Fibroblast of lung (primary cell): ENCODE results near the gene M6PR. TPM values are rescaled to one million over a fixed set of nuclear protein-coding genes. Genes with fewer than 3 reads are reported as not detected.

Experiments used
- DNase-seq, 2 donors: peaks; one replicate each; pipeline versions ENCODE4 v3.0.0 to v3.0.0-alpha.2; 2010; ENCODE audit warnings: low read depth in 2 of 2
- H2AFZ ChIP-seq: 2 replicates; pipeline ENCODE4 v1.5.1; 2012; ENCODE audit warnings: low read length, control low read depth, inconsistent platforms
- H3K27ac ChIP-seq: 2 replicates; pipeline ENCODE4 v1.5.1; 2011; ENCODE audit warnings: low read length, control low read depth; ENCODE audit not compliant: insufficient read depth
- H3K27me3 ChIP-seq: 2 replicates; pipeline ENCODE4 v1.5.1; 2011; ENCODE audit warnings: mild to moderate bottlenecking, low read length; ENCODE audit not compliant: control insufficient read depth, insufficient read depth
- H3K36me3 ChIP-seq: 2 replicates; pipeline ENCODE4 v1.5.1; 2011; ENCODE audit warnings: low read length; ENCODE audit not compliant: control insufficient read depth, insufficient read depth
- H3K4me1 ChIP-seq: 2 replicates; pipeline ENCODE4 v1.5.1; 2011; ENCODE audit warnings: low read length; ENCODE audit not compliant: control insufficient read depth, insufficient read depth; ENCODE audit errors: extremely low read depth
- H3K4me2 ChIP-seq: 2 replicates; pipeline ENCODE4 v1.5.1; 2011; ENCODE audit warnings: low read length, control low read depth; ENCODE audit not compliant: insufficient read depth; ENCODE audit errors: extremely low read depth
- H3K4me3 ChIP-seq, 4 experiments: fragments of 200-600 bp in 1 of 4; sonication (generic) in 1 of 4; replicated peaks in 1 of 4; 2 replicates each; pipeline ENCODE4 v1.5.1; 2011 to 2016; ENCODE audit warnings: low read length in 4 of 4, low read depth in 3 of 4, mild to moderate bottlenecking in 3 of 4, control low read depth in 2 of 4, inconsistent platforms in 1 of 4, mixed read lengths in 1 of 4; ENCODE audit not compliant: insufficient read depth in 1 of 4; ENCODE audit errors: control extremely low read depth in 1 of 4
- H3K79me2 ChIP-seq: 2 replicates; pipeline ENCODE4 v1.5.1; 2012; ENCODE audit warnings: mild to moderate bottlenecking, low read length, inconsistent platforms; ENCODE audit not compliant: control insufficient read depth, insufficient read depth
- H3K9ac ChIP-seq: 2 replicates; pipeline ENCODE4 v1.5.1; 2011; ENCODE audit warnings: mild to moderate bottlenecking, low read length, control low read depth; ENCODE audit not compliant: insufficient read depth
- H3K9me3 ChIP-seq: 2 replicates; pipeline ENCODE4 v1.5.1; 2012; ENCODE audit warnings: low read depth, low read length; ENCODE audit not compliant: control insufficient read depth, insufficient read depth
- H4K20me1 ChIP-seq: 2 replicates; pipeline ENCODE4 v1.5.1; 2011; ENCODE audit warnings: low read length; ENCODE audit not compliant: control insufficient read depth, insufficient read depth; ENCODE audit errors: extremely low read depth
- EZH2 ChIP-seq: IDR thresholded peaks from 2 replicates; pipeline ENCODE4 v1.5.1; 2012; ENCODE audit warnings: low read length, control low read depth, mild to moderate bottlenecking; ENCODE audit errors: missing control alignments
- polyA plus RNA-seq, 2 donors: library from polyadenylated mRNA; depleted of rRNA in 1 of 2; stranded (reverse) in 1 of 2; unstranded in 1 of 2; fragments of >200 nt; gene quantifications; 2 replicates each; pipeline ENCODE4 v1.2.1, GENCODE V29; 2011 to 2012; ENCODE audit warnings: missing spikeins in 1 of 2
- total RNA-seq: library from RNA; depleted of rRNA; stranded (reverse); fragments of >200 nt; gene quantifications from 2 replicates; pipeline ENCODE4 v1.2.1, GENCODE V29; 2014
- TF ChIP-seq, protein P1 (sequence below), 2 donors: IDR thresholded peaks in 1 of 2; conservative IDR thresholded peaks in 1 of 2; 1 replicate in 1 of 2; 2 replicates in 1 of 2; pipeline ENCODE4 v1.5.1; 2011 to 2012; ENCODE audit warnings: low read length in 2 of 2, control low read depth in 1 of 2, inconsistent platforms in 1 of 2, low read depth in 1 of 2, mild to moderate bottlenecking in 1 of 2

Gene M6PR
- total and polyA plus RNA-seq, 2 donors (not counting 1 experiment from before 2014, with no cell fraction given) = 102 to 292 TPM

DNA sequence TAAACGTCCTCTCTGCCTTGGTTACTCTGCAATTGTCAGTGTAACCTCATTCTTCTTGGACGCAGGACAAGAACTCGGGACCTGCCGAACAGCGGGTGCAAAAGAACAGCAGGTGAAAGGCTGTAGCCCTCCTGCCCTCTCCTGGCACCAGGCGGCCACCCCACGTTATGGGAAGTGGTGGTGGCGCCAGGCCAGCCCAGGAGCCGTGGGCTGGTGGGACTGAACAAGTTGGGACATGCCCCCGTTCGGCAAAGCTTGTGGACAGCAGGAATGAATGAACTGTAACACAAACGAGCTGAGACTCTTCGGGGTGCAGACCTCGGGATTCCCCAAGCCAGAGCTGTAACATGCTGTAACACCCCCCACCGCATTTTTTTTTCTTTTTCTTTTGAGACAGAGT, 6.6 kb upstream of the M6PR start:
- Histone ChIP-seq H3K4me1 (no peaks in the 10 kb centered on the region), H3K9ac (no peak overlapping the region), H3K27ac (no peak overlapping the region), H4K20me1 (no peaks in the 10 kb centered on the region), H3K9me3 (no peaks in the 10 kb centered on the region), H2AFZ (no peak overlapping the region), H3K4me2 (no peak overlapping the region), H3K79me2 (no peaks in the 10 kb centered on the region), H3K27me3 (no peaks in the 10 kb centered on the region), H3K36me3 (no peaks in the 10 kb centered on the region), H3K4me3 (no peak overlapping the region)
- DNase-seq = no peak
- TF ChIP-seq, protein P1, sequence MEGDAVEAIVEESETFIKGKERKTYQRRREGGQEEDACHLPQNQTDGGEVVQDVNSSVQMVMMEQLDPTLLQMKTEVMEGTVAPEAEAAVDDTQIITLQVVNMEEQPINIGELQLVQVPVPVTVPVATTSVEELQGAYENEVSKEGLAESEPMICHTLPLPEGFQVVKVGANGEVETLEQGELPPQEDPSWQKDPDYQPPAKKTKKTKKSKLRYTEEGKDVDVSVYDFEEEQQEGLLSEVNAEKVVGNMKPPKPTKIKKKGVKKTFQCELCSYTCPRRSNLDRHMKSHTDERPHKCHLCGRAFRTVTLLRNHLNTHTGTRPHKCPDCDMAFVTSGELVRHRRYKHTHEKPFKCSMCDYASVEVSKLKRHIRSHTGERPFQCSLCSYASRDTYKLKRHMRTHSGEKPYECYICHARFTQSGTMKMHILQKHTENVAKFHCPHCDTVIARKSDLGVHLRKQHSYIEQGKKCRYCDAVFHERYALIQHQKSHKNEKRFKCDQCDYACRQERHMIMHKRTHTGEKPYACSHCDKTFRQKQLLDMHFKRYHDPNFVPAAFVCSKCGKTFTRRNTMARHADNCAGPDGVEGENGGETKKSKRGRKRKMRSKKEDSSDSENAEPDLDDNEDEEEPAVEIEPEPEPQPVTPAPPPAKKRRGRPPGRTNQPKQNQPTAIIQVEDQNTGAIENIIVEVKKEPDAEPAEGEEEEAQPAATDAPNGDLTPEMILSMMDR (conservative IDR thresholded peaks at IDR 0.05 in 1 of 2, IDR thresholded peaks at IDR 0.05 in 1 of 2; ENCODE audit: low read depth in 1 of 2, low read length in 2 of 2) = no peak

DNA sequence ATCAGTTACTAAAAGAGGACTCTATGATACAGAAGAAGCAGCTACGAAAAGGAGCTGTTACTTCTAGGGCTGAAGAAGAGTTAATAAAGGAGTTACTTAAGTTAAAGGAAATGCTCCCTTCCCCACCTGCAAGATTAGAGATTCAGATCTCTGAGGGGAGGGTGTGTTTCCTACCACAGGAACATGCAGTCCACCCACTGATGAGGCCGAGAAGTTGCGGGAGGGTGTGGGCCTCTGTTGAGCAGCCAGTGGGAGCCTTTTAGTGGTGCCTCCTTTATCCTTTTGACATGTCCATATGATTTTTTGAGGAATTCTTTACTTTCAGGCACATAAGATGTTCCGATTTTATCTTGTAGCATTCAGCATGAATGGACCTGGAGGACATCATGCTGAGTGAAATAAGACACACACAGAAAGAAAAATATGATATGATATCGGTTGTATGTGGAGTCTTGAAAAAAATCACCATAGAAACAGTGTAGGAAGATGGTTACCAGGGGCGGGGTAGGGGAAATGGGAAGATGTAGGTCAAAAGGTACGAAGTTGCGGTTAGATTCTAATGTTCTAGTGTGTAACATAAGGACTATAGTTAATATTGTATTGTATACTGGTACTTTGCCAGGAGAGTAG, 4.4 kb upstream of the M6PR start:
- H3K36me3 ChIP-seq = no peaks in the 10 kb centered on the region

DNA sequence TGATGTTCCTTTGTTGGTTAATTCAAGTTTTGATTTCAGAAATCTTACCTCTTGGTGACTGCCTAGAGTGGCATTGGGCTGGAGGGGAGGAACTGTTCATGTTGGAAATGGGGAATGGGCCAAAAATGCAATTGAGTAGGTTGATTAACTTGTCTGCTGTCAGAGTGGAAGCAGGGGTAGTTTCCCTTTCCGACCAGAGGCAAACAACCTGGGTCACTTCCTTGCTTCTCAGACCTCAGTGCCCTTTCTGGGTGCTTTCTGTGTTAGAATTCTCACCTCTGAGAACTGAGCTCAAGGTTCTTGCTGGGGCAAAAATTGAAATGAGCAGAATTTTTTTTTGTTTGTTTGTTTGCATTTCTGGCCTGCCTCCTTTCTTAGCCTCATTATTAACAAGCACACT, 2.3 kb upstream of the M6PR start:
- no peak overlapping the region for H3K4me2 ChIP-seq
- no peak overlapping the region for H3K27ac ChIP-seq
- no peaks in the 10 kb centered on the region for H3K36me3 ChIP-seq
- TF ChIP-seq, protein P1 (conservative IDR thresholded peaks at IDR 0.05 in 1 of 2, IDR thresholded peaks at IDR 0.05 in 1 of 2; ENCODE audit: low read depth in 1 of 2, low read length in 2 of 2) = no peak
- no peak for TF ChIP-seq EZH2
- H3K79me2 ChIP-seq = peaks cover 26% of the 10 kb centered on the region
- no peaks in the 10 kb centered on the region for H3K9me3 ChIP-seq
- no peaks in the 10 kb centered on the region for H3K27me3 ChIP-seq
- H3K4me1 ChIP-seq = no peaks in the 10 kb centered on the region
- H3K9ac ChIP-seq = no peak overlapping the region
- H2AFZ ChIP-seq = no peak overlapping the region
- H3K4me3 ChIP-seq = no peak overlapping the region
- H4K20me1 ChIP-seq = no peaks in the 10 kb centered on the region
- DNase-seq = no peak

More for the DNA sequence above, 4.4 kb upstream of the M6PR start:
- no peak overlapping the region for H3K27ac ChIP-seq
- H4K20me1 ChIP-seq = no peaks in the 10 kb centered on the region
- no peak overlapping the region for H3K4me2 ChIP-seq
- no peaks in the 10 kb centered on the region for H3K4me1 ChIP-seq
- DNase-seq = no peak
- no peaks in the 10 kb centered on the region for H3K27me3 ChIP-seq
- TF ChIP-seq, protein P1 (conservative IDR thresholded peaks at IDR 0.05 in 1 of 2, IDR thresholded peaks at IDR 0.05 in 1 of 2; ENCODE audit: low read depth in 1 of 2, low read length in 2 of 2) = no peak
- TF ChIP-seq EZH2 = no peak
- no peak overlapping the region for H3K4me3 ChIP-seq
- H2AFZ ChIP-seq = no peak overlapping the region
- H3K79me2 ChIP-seq = peaks cover 5% of the 10 kb centered on the region
- no peaks in the 10 kb centered on the region for H3K9me3 ChIP-seq
- no peak overlapping the region for H3K9ac ChIP-seq
